Activated CD8-positive, alpha-beta memory T cell treated with anti-CD3 and anti-CD28 coated beads, Interleukin-2, amount 50 U/mL, for 48 hours (primary cell): ENCODE data around the gene AGAP5.
A peak's percentile ranks its signal among the peaks of the same experiment; 100 is the strongest.
"Not testable (repeated sequence)": the region's sequence is repeated elsewhere in the genome, so short reads cannot be mapped to it uniquely, and the experiment has no call there.

Experiments used
- DNase-seq: peaks from one replicate; pipeline ENCODE4 v3.0.0-alpha.2; 2020

The AGAP5 gene

GRCh38 chr10:73697675-73698159, at the start of gene AGAP5:
TSS of gene AGAP5 (minus strand) at chr10:73698109. CDS start at chr10:73697755, 354 bp downstream.
- not testable (repeated sequence) for DNase-seq

DNA sequence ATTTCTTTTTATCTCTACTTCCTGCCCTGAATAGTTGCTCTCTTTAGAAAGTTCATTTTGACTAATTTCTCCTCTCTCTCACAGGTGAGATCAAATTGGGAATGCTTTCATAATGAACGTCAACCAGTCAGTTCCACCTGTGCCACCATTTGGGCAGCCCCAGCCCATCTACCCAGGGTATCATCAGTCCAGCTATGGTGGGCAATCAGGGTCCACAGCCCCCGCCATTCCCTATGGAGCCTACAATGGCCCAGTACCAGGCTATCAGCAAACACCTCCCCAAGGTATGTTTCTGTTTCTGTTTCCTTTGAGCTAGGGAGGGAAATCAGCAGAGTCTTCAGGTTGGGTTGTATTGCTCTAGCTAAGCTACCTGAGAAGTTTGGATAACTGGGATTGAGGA, 48.8 kb upstream of the AGAP5 start:
- peak; percentile 29 for DNase-seq

DNA sequence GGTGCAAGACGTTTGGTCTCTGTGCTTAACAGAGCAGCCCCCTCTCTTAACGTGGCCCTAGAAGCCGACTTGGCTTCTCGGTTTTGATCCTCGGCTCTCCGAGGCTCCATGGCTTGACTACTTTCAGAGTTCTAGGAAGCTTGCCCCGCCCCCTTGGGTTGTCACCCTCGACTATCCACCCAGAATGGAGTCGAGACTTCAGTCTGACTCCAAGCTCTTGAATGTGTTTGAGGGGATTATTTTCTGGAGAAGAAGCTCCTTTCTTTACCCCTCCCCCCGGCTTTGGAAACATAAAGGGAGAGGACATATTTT, 46.7 kb upstream of the AGAP5 start:
- peak; percentile 80 for DNase-seq

- peak; percentile 95 for DNase-seq
These were observed 46.2 kb upstream of the AGAP5 start, which contains the start of gene SEC24C for GRCh38 chr10:73743905-73744663. TSS of gene SEC24C (plus strand) at chr10:73744372. CDS start at chr10:73746833, 2,461 bp downstream.

DNA sequence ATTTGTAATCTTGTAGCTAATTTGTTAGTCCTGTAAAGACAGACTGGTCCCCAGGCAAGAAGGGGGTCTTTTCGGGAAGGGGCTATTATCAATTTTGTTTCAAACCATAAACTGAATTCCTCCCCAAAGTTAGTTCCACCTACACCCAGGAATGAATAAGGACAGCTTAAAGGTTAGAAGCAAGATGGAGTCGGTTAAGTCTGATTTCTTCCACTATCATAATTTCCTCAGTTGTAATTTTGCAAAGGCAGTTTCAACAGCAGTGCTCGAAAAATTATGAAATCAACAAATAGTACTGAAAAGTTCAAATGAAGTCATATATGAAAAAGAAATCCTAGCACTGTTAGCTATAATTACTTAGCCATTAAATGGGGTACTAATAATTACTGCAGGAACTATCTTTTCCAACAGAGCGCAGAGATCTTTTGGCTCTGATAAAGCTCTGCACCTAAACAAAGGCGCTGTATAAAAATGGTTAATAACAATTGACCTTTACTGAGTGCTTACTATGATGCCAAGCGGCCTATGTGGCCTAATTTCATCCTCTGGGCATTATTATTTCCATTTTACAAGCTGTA, 45.5 kb upstream of the AGAP5 start:
- DNase-seq = no peak

DNA sequence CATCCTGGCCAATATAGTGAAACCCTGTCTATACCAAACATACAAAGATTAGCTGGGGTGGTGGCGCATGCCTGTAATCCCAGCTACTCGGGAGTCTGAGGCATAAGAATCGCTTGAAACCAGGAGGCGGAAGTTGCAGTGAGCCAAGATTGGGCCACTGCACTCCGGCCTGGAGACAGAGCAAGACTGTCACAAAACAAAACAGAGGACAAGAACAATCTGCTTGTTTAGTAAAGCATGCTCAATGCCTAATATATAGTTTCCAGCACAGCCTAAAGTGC, 44.5 kb upstream of the AGAP5 start:
- DNase-seq = no peak

DNA sequence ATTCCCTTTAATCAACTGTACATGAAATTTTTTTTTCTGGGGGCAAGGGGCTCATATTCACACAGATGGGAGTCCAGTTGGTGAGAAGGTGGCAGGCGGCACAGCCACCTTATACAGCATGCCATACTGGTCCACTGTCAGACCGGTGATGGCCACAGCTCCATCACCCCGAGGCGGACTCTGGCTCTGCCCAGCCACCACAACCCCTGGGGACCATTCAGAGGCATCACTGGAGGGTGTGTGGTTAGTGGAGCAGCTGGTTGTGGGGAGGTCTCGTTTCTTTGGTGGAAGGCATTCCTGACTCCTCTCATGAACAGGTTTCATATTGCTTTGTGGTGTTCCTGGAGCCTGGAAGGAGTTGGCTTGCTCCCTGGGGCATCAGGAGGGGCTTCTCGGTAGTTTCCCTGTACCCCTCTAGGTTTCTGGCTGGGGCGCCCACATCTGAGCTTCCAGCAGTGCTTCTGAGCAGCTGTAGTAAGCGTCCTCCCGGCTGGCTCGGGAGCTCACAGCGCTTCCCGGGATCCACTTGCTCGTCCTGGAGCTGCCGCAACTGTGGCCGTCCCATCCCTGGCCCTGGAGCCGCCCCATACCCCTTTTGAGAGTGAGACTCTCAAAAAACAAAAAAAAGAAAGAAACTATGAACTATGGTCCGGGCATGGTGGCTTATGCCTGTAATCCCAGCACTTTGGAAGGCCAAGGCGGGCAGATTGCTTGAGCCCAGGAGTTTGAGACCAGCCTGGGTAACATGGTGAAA, 42.8 kb upstream of the AGAP5 start:
- not testable (repeated sequence) for DNase-seq

- no peak for DNase-seq
These were observed 36.9 kb upstream of the AGAP5 start for GRCh38 chr10:73734796-73735305.

DNA sequence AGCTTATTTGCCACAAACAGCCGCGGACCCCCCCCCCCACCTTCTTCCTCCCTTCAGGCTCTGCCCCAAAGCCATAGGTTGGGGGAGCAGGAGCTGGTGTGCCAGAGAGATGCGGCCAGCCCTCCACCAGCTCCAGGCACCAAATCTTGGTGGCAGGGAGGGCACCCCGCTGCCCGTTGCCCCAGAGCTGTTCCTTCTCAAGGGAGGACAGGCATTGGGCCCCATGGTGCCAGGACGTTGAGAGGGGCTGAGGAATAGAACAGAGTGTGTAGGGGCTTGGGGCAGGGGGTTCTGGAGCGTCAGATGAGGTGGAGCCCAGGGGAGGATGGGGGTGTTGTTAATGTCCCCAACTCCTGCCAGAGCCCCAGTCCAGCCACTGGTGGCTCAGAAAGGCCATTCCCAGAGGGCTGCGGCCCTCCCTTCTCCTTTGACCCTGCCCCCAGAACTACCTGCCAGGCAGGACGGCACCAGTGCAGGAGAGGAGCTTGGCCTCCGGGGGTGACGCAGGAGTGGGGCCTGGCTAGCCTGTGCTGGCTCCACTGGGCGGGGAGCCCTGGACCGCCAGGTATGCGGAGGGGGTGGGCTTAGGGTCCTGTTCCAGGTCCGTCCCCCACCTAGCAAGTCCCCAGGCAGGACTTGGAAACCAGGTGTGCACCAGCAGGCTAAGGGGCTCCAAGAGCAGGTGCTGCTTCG, 36.3 kb upstream of the AGAP5 start:
- DNase-seq = no peak

GRCh38 chr10:73732931-73733623, 35.2 kb upstream of the AGAP5 start:
- DNase-seq = no peak

DNA sequence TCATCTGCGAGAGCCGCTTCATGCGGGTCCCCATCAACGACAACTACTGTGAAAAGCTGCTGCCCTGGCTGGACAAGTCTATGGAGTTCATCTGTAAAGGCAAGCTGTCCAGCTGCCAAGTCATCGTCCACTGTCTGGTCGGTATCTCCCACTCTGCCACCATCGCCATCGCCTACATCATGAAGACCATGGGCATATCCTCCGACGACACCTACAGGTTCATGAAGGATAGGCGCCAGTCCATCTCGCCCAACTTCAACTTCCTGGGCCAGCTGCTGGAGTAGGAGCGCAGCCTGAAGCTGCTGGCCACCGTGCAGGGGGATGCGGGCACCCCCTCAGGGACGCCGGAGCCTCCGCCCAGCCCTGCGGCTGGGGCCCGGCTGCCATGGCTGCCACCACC, 34.5 kb upstream of the AGAP5 start:
- DNase-seq = no peak

DNA sequence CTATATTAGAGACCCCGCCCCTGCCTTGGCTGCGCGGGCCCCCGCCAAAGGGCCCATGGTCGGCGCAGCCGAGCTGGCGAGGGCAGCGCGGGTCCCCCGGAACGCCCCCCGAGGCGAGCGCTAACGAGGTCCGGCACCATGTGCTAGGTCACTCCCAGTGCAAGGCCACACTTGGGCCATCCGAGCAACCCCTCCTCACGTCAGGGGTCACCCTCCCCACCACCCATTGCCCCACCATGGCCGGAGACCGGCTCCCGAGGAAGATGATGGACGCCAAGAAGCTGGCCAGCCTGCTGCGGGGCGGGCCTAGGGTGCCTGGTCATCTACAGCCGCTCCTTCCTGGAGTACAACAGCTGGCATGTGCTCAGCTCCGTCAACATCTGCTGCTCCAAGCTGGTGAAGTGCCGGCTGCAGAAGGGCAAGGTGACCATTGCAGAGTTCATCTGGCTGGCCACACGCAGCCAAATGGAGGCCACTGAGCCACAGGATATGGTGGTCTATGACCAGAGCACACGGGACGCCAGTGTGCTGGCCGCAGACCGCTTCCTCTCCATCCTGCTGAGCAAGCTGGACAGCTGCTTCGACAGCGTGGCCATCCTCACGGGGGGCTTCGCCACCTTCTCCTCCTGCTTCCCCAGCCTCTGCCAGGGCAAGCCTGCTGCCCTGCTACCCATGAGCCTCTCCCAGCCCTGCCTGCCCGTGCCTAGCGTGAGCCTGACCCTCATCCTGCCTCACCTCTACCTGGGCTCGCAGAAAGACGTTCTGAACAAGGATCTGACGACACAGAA, 33.9 kb upstream of the AGAP5 start:
- DNase-seq = no peak

- DNase-seq = peak; percentile 97
These were observed 32.4 kb upstream of the AGAP5 start for GRCh38 chr10:73730153-73730906.

GRCh38 chr10:73729781-73730152, 31.9 kb upstream of the AGAP5 start:
- not testable (repeated sequence) for DNase-seq

- no peak for DNase-seq
These were observed 25.6 kb upstream of the AGAP5 start for GRCh38 chr10:73723516-73723915.

DNA sequence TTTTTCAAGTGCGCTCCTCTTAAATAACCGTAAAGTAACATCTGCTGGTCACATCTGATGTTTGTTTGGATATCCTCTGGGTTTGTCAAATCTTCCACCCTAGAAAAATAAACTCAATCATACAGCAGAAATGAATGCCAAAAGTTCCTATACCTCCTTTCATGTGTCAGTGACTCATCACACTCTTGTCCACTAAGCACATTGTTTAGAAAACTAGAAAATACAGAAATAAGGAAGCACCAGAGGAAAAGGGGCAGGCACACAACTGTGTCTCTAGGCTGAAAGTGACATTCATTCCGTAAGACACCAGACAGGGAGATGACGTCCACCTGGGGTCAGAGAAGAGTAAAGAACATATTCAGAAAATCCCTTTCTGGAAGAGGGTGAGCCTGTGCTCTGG, 22.7 kb upstream of the AGAP5 start:
- not testable (repeated sequence) for DNase-seq

DNA sequence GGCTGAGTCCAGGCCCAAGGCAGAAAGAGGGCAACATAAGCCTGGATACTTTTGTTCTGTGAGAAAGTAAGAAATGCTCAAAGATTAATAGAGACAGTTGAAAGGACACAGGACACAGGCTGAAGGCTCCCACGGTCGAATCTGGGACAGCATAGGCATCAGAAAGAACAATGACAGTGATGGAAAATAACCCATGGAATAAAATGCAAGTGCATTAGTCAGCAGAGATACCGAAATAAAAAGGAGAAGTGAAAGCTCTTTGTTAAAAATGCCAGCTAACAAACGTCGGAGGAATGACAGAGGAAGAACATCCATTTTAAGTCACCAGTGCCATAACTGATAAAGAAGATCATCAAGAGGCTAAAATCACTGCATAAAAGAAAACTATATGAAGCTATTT, 19.6 kb upstream of the AGAP5 start:
- DNase-seq = no peak

DNA sequence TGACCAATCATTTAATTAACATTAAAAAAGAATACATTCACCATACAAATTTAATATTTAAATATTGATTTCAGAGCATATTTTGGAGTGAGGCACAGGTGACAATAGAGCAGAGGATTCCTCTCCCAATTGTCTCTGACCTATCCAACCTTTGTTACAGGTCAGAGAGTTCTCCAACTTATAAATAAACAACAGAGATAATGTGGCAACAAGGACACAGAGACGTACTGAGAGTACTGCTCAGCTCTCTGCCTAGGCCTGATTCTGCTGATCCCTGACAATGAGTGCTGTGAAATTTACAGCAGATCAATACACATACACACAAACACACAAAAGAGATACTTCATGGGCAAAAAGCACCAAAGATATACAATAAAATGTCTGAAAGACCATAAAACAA, 18.3 kb upstream of the AGAP5 start:
- no peak for DNase-seq

GRCh38 chr10:73715179-73716156, 17.6 kb upstream of the AGAP5 start:
- DNase-seq = not testable (repeated sequence)

- DNase-seq = not testable (repeated sequence)
These were observed 16.6 kb upstream of the AGAP5 start for GRCh38 chr10:73714483-73714882.
